ENCODE measurements around the gene CDC34. TPM values are rescaled to one million over a fixed set of nuclear protein-coding genes. Genes with fewer than 3 reads are reported as not detected.

The CDC34 gene
- total RNA-seq, 1 experiment from 2014 or later, result 112 TPM

GRCh38 chr19:548886-549830 lies 17.6 kb downstream of the CDC34 start:
- no peak overlapping the region for H3K14ac ChIP-seq (ENCODE audit: insufficient read depth, low read length)
- Mint-ChIP-seq H3K27ac (no peak overlapping the region), H3K9me3 (no peaks in the 10 kb centered on the region; a peak in 1 of 5 replicates), H3K27me3 (ENCODE audit: low read depth) (peaks cover 20% of the 10 kb centered on the region), H3K36me3 (ENCODE audit: insufficient read depth in 1 of 3, low read depth in 3 of 3) (no peaks in the 10 kb centered on the region), H3K4me3 (no peak overlapping the region), H3K4me1 (peaks cover 2 to 6% of the 10 kb centered on the region in 2 experiments; a peak in 1 of 4 replicates)
- WGBS (ENCODE audit: extremely low coverage, insufficient read length, low lambda C conversion rate), result no CpG with 5 or more reads among the region's 52 CpGs
- H3K4ac ChIP-seq (ENCODE audit: low read depth, low read length), result no peak overlapping the region
- H3K23ac ChIP-seq (ENCODE audit: insufficient read length, low read depth, low read length), result no peak overlapping the region
- H3K9me3 ChIP-seq (ENCODE audit: control insufficient read depth, low read depth, low read length), result no peaks in the 10 kb centered on the region
- TF ChIP-seq CTCF (conservative IDR thresholded peaks at IDR 0.05), result no peak
- no peak overlapping the region for H2BK120ac ChIP-seq (ENCODE audit: low read depth, low read length, poor library complexity, severe bottlenecking)
- H2AK5ac ChIP-seq (ENCODE audit: insufficient read length, low read length), result no peak overlapping the region
- no peak overlapping the region for H3K9ac ChIP-seq (ENCODE audit: extremely low read depth, insufficient read length, low read length)
- no peak overlapping the region for H3K18ac ChIP-seq (ENCODE audit: insufficient read length, low read depth, low read length)
- peak; percentile 29 for DNase-seq
- no peaks in the 10 kb centered on the region for H4K20me1 ChIP-seq (ENCODE audit: control insufficient read depth, insufficient read depth, insufficient read length)
- no peak overlapping the region for H4K5ac ChIP-seq (ENCODE audit: insufficient read length, low read depth, low read length)
- H3K79me2 ChIP-seq (ENCODE audit: insufficient read depth, low read length), result no peaks in the 10 kb centered on the region
- H3K79me1 ChIP-seq (ENCODE audit: insufficient read depth, low read depth, low read length, poor library complexity, severe bottlenecking), result no peaks in the 10 kb centered on the region
- no peak overlapping the region for H4K91ac ChIP-seq (ENCODE audit: insufficient read length, low read depth, low read length)
- H3T11ph ChIP-seq (ENCODE audit: low read length), result no peak overlapping the region
- no peak overlapping the region for H2AFZ ChIP-seq (ENCODE audit: low read length)
- H2BK5ac ChIP-seq (ENCODE audit: insufficient read length, low read length), result no peak overlapping the region
- H2BK12ac ChIP-seq (ENCODE audit: insufficient read length, low read depth, low read length), result no peak overlapping the region
- H2BK20ac ChIP-seq (ENCODE audit: low read depth, low read length, poor library complexity, severe bottlenecking), result no peak overlapping the region
- H3K27me3 ChIP-seq (ENCODE audit: insufficient read depth, low read length), result no peaks in the 10 kb centered on the region
- H4K8ac ChIP-seq (replicated peaks; ENCODE audit: insufficient read length, low read depth, low read length), result no peak overlapping the region
- no peaks in the 10 kb centered on the region for H3K23me2 ChIP-seq (ENCODE audit: insufficient read length, low read depth, low read length, poor library complexity, severe bottlenecking)
- H3K56ac ChIP-seq (ENCODE audit: insufficient read length, low read depth, low read length), result no peak overlapping the region
- H3K27ac ChIP-seq (ENCODE audit: insufficient read length, low read depth, low read length), result no peak overlapping the region
- no peak overlapping the region for H3K4me2 ChIP-seq (ENCODE audit: insufficient read depth, insufficient read length, low read length)
- H2BK15ac ChIP-seq (ENCODE audit: low read depth, low read length), result no peak overlapping the region
- no peaks in the 10 kb centered on the region for H3K4me1 ChIP-seq (ENCODE audit: insufficient read depth, low read length)

Measured in H9 (cell line).